ENCODE results near the gene GBX1.

Gene GBX1

GRCh38 chr7:151193203-151193978 lies 25.9 kb upstream of the GBX1 start:
- no peak for DNase-seq (ENCODE audit: low read depth)

GRCh38 chr7:151192002-151192539 lies 24.6 kb upstream of the GBX1 start:
- DNase-seq (ENCODE audit: low read depth): no peak

- no peak for DNase-seq (ENCODE audit: low read depth)
Measured at GRCh38 chr7:151191544-151191943, 24.1 kb upstream of the GBX1 start.

- DNase-seq (ENCODE audit: low read depth): no peak
Measured at GRCh38 chr7:151189038-151189437, 21.5 kb upstream of the GBX1 start.

GRCh38 chr7:151188252-151188542 lies 20.7 kb upstream of the GBX1 start:
- no peak for DNase-seq (ENCODE audit: low read depth)

- no peak for DNase-seq (ENCODE audit: low read depth)
Measured at GRCh38 chr7:151187409-151188251, 20.1 kb upstream of the GBX1 start.

- no peak for DNase-seq (ENCODE audit: low read depth)
Measured at GRCh38 chr7:151186640-151187408, 19.3 kb upstream of the GBX1 start, which contains the start of gene ASB10. ASB10 (minus strand) TSS chr7:151187250; CDS start chr7:151187130, 120 bp downstream.

GRCh38 chr7:151185762-151186639 lies 18.5 kb upstream of the GBX1 start:
- DNase-seq (ENCODE audit: low read depth): no peak

- no peak for DNase-seq (ENCODE audit: low read depth)
Measured at GRCh38 chr7:151181011-151181431, 13.5 kb upstream of the GBX1 start.

- no peak for DNase-seq (ENCODE audit: low read depth)
Measured at GRCh38 chr7:151179946-151180345, 12.5 kb upstream of the GBX1 start.

- DNase-seq (ENCODE audit: low read depth): no peak
Measured at GRCh38 chr7:151179287-151179860, 11.9 kb upstream of the GBX1 start.

GRCh38 chr7:151178831-151179230 lies 11.3 kb upstream of the GBX1 start:
- DNase-seq (ENCODE audit: low read depth): no peak

GRCh38 chr7:151178236-151178635 lies 10.7 kb upstream of the GBX1 start:
- DNase-seq (ENCODE audit: low read depth): no peak

GRCh38 chr7:151177310-151177709 lies 9.8 kb upstream of the GBX1 start:
- DNase-seq (ENCODE audit: low read depth): no peak

GRCh38 chr7:151176401-151176800 lies 8.9 kb upstream of the GBX1 start:
- DNase-seq (ENCODE audit: low read depth): no peak

GRCh38 chr7:151175793-151176311 lies 8.4 kb upstream of the GBX1 start:
- DNase-seq (ENCODE audit: low read depth): no peak

GRCh38 chr7:151175047-151175792 lies 7.7 kb upstream of the GBX1 start:
- no peak for DNase-seq (ENCODE audit: low read depth)

- DNase-seq (ENCODE audit: low read depth): no peak
Measured at GRCh38 chr7:151174246-151175046, 7.0 kb upstream of the GBX1 start.

Measured in stromal cell of bone marrow (primary cell).